Small intestine (tissue), 16 donors: Measurements from ENCODE around the gene LIPT2. TPM values are rescaled to one million over a fixed set of nuclear protein-coding genes. Genes with fewer than 3 reads are reported as not detected.
"Not testable (repeated sequence)": the region's sequence is repeated elsewhere in the genome, so short reads cannot be mapped to it uniquely, and the experiment has no call there.

Experiments
- DNase-seq, 2 donors: peaks; one replicate each; pipeline versions ENCODE4 v3.0.0 to v3.0.0-alpha.2; 2013
- FAIRE-seq: peaks from 2 replicates; lab custom pipeline; 2012; peaks lifted over from hg19 to GRCh38; lab: Jason Lieb, UNC
- H3K27ac ChIP-seq, 3 donors: one replicate each; pipeline ENCODE4 v1.5.1; 2013; ENCODE audit warnings: low read length in 2 of 3, mild to moderate bottlenecking in 2 of 3, control low read depth in 1 of 3, inconsistent platforms in 1 of 3, low read depth in 1 of 3, moderate library complexity in 1 of 3
- H3K27me3 ChIP-seq, 3 donors: one replicate each; pipeline ENCODE4 v1.6.1; 2013; ENCODE audit warnings: low read length in 3 of 3, inconsistent platforms in 1 of 3; ENCODE audit not compliant: control insufficient read depth in 3 of 3, insufficient read depth in 3 of 3
- H3K36me3 ChIP-seq, 3 donors: one replicate each; pipeline ENCODE4 v1.6.1; 2013; ENCODE audit warnings: low read length in 3 of 3, inconsistent platforms in 1 of 3, low read depth in 1 of 3, mild to moderate bottlenecking in 1 of 3, moderate library complexity in 1 of 3; ENCODE audit not compliant: control insufficient read depth in 3 of 3, insufficient read depth in 2 of 3
- H3K4me1 ChIP-seq, 3 donors: one replicate each; pipeline ENCODE4 v1.6.1; 2013; ENCODE audit warnings: low read length in 2 of 3, inconsistent platforms in 1 of 3, low read depth in 1 of 3, mild to moderate bottlenecking in 1 of 3, moderate library complexity in 1 of 3; ENCODE audit not compliant: control insufficient read depth in 3 of 3, insufficient read depth in 2 of 3
- H3K4me3 ChIP-seq, 3 donors: one replicate each; pipeline ENCODE4 v1.5.1; 2013; ENCODE audit warnings: low read length in 3 of 3, control low read depth in 1 of 3, inconsistent platforms in 1 of 3, low read depth in 1 of 3, mild to moderate bottlenecking in 1 of 3, moderate library complexity in 1 of 3
- H3K9me3 ChIP-seq, 2 donors: one replicate each; pipeline ENCODE4 v1.6.1; 2013; ENCODE audit warnings: low read depth in 1 of 2, low read length in 1 of 2; ENCODE audit not compliant: control insufficient read depth in 2 of 2, insufficient read depth in 1 of 2
- WGBS, 3 donors: extraction: QIAGEN DNeasy Blood & Tissue Kit; methylation state at CpG; one replicate each; pipeline ENCODE4 v1.1.7; 2013; 5-methylcytosine and 5-hydroxymethylcytosine counted together
- long read RNA-seq, 10 donors: transcript quantifications; one replicate each; lab custom pipeline, GENCODE V29; 2026
- polyA plus RNA-seq, 4 donors: library from polyadenylated mRNA; stranded (reverse) in 3 of 4; unstranded in 1 of 4; fragments of 200-250 nt in 3 of 4; fragments of 120-200 nt in 1 of 4; gene quantifications; one replicate each; pipeline versions ENCODE4 v1.2.1 to v1.2.3, GENCODE V29; 2013
- donor health status: healthy with polysubstance abuse.
- donor health status: control.
- donor health status: control.
- donor health status: Bipolar disorder and iron deficiency.
- donor health status: healthy.

Gene LIPT2
- 10 to 100 TPM in 1 of 4 donors, 1 to 10 TPM in 3; 4.9 to 11.1 (median 7.6) TPM for polyA plus RNA-seq
- long read RNA-seq, donor 1, transcript LIPT2-201 (2 exons, 1,018 nt): major isoform, 5 of 14 reads
- long read RNA-seq, donor 1, partial matches to known transcripts: 0 of 14 reads
- long read RNA-seq, donor 1, other reads (novel, unspliced or antisense): 8 of 14 reads
- long read RNA-seq, donor 2: 0 reads
- long read RNA-seq, donor 3, partial matches to known transcripts: 0 of 1 reads
- long read RNA-seq, donor 3, other reads (novel, unspliced or antisense): 0 of 1 reads
- long read RNA-seq, donor 4: 0 reads
- long read RNA-seq, donor 5, partial matches to known transcripts: 0 of 1 reads
- long read RNA-seq, donor 5, other reads (novel, unspliced or antisense): 0 of 1 reads
- long read RNA-seq, donor 6: 0 reads
- long read RNA-seq, donor 7: 0 reads
- long read RNA-seq, donor 8: 0 reads
- long read RNA-seq, donor 9: 0 reads
- long read RNA-seq, donor 10, partial matches to known transcripts: 0 of 3 reads
- long read RNA-seq, donor 10, other reads (novel, unspliced or antisense): 0 of 3 reads

- H3K4me1 ChIP-seq: peaks cover 0 to 8% (median 6%) of the 10 kb centered on the region in 3 donors
- DNase-seq (peak; percentile 98 to 99), FAIRE-seq (no peak)
- peaks cover 0 to 6% (median 0%) of the 10 kb centered on the region in 3 donors for H3K36me3 ChIP-seq
- WGBS, 3 donors: 1% methylated on average over 74 to 94 of the region's 94 CpGs
- peak within 1 kb of the TSS; percentile 90 to 100 (median 100) for H3K27ac ChIP-seq
- no peaks in the 10 kb centered on the region for H3K27me3 ChIP-seq
- H3K9me3 ChIP-seq: peaks cover 0 to 6% of the 10 kb centered on the region in 2 donors
- H3K4me3 ChIP-seq: peak within 1 kb of the TSS; percentile 67 to 99 (median 85)
Observed at GRCh38 chr11:74492974-74493790, at the start of gene LIPT2. Gene LIPT2 (minus strand): TSS chr11:74493724. CDS start chr11:74493703, 21 bp downstream.

DNA sequence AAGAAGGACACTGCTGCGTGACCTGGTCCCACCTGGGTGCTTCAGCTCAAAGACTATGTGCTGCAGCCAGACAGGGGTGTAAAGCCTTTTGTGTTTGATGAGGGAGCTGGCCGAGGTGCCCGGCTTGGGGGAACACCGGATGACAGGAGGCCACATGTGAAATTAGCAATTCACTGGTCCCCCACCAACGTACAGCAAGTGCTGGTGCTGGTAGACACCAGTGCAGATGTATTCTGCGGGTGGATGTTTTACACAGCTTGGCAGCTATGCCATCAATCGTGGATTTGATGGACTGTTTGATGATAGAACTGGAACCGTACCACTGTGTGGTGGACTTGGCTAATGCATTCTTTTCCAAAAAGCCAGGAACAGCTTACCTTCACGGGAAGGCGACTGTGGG, 47.9 kb upstream of the LIPT2 start:
- DNase-seq: no peak

DNA sequence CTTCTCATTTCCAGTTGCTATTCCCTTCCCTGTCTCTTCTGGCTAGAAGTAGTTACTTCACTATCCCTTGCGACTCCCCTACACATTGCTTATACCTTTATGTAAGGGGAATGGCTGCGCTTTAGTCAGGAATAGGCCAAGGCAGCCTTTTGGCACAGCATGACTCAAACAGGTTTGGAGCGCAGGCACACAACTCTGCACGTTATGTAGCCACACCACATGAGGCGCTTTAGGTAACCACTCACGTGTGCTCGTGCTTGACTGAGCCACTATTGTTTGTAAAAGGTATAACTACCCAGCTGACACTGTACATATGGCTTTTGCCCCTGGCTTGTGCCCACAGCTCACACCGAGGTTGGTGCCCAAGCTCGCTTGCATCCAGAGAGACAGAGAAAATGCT, 46.7 kb upstream of the LIPT2 start:
- WGBS, 3 donors: 94 to 97% (median 96%) methylated on average over 9 of the region's 9 CpGs
- DNase-seq (no peak), FAIRE-seq (no peak)

More for the DNA sequence above, 47.9 kb upstream of the LIPT2 start:
- no peak overlapping the region for H3K4me3 ChIP-seq
- H3K9me3 ChIP-seq: peaks cover 0 to 50% of the 10 kb centered on the region in 2 donors
- FAIRE-seq: no peak
- H3K4me1 ChIP-seq: peaks cover 0 to 5% (median 0%) of the 10 kb centered on the region in 3 donors
- H3K27me3 ChIP-seq: no peaks in the 10 kb centered on the region
- 88 to 94% (median 93%) methylated on average over 10 of the region's 10 CpGs for WGBS, 3 donors
- no peak overlapping the region for H3K27ac ChIP-seq
- H3K36me3 ChIP-seq: no peaks in the 10 kb centered on the region

DNA sequence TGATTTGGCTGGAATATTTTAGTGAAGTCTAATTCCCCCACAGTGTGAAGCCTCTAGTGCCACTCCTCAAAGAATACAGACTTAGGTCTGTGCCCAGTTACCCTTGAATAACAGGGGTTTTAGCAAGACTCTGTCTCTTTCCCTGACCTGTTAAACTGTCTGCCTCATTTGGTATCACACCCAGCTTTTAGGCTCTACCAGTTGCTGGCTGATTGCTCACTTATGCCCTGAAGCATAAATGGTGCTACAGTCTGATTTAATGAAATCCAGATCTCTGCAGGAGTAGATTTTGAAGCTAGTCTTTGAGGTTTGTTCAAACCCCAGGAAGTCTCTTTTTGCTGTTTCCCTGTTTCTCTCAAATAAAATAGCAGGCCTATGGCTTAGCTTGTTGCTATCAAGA, 45.2 kb upstream of the LIPT2 start:
- H3K4me1 ChIP-seq: peaks cover 2 to 18% (median 6%) of the 10 kb centered on the region in 3 donors
- DNase-seq (no peak), FAIRE-seq (no peak)
- no peak overlapping the region for H3K4me3 ChIP-seq
- no peaks in the 10 kb centered on the region for H3K36me3 ChIP-seq
- no peak overlapping the region for H3K27ac ChIP-seq
- peaks cover 0 to 48% of the 10 kb centered on the region in 2 donors for H3K9me3 ChIP-seq
- H3K27me3 ChIP-seq: no peaks in the 10 kb centered on the region

More for the DNA sequence above, 46.7 kb upstream of the LIPT2 start:
- Histone ChIP-seq H3K27ac (no peak overlapping the region), H3K36me3 (no peaks in the 10 kb centered on the region), H3K4me3 (no peak overlapping the region), H3K9me3 (peaks cover 0 to 58% of the 10 kb centered on the region in 2 donors), H3K4me1 (peaks cover 2 to 6% (median 4%) of the 10 kb centered on the region in 3 donors), H3K27me3 (no peaks in the 10 kb centered on the region)

DNA sequence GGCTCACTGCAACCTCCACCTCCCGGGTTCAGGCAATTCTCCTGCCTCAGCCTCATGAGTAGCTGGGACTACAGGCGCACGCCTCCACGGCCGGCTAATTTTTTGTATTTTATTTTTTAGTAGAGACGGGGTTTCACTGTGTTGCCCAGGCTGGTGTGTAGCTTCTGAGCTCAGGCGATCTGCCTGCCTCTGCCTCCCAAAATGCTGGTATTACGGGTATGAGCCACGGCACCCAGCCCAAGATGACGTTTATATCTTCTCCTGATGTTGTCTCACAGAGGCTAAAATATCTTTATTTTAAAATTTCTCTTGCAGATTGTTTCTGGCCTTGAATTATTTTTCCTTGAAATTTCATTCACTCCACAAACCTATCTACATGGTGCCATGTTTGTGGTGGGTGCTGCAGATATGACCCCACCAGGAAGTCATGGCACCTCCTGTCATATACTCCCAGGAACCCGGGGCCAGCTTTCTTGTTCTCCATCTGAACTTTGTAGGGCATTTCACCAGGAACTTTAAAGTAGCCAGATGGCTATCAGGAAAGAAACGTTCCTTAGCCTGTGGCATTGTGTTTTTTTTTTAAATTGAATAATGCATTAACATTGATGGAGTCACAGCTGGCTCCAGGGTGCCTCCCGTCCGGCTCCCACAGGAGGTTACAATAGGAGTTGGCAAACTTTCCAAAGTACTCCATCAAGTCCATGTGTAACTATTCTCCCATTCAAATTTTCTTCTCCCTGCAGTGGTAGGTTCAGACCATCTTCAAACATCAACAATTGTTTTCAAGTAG, 42.0 kb upstream of the LIPT2 start:
- 64 to 71% (median 69%) methylated on average over 14 of the region's 14 CpGs for WGBS, 3 donors
- H3K27ac ChIP-seq: peak overlapping the region; percentile 36 to 89 (median 78)
- no peak for DNase-seq

GRCh38 chr11:74534946-74535275, 41.4 kb upstream of the LIPT2 start:
- not testable (repeated sequence) for FAIRE-seq
- H3K27ac ChIP-seq: peak overlapping the region; percentile 78 to 89 (median 78)
- 20 to 61% (median 34%) methylated on average over 10 of the region's 10 CpGs for WGBS, 3 donors

More for the DNA sequence above, 42.0 kb upstream of the LIPT2 start:
- H3K4me1 ChIP-seq: peaks cover 5 to 36% (median 6%) of the 10 kb centered on the region in 3 donors
- no peaks in the 10 kb centered on the region for H3K27me3 ChIP-seq
- no peaks in the 10 kb centered on the region for H3K36me3 ChIP-seq
- H3K4me3 ChIP-seq: no peak overlapping the region
- no peak for FAIRE-seq
- peaks cover 0 to 32% of the 10 kb centered on the region in 2 donors for H3K9me3 ChIP-seq

DNA sequence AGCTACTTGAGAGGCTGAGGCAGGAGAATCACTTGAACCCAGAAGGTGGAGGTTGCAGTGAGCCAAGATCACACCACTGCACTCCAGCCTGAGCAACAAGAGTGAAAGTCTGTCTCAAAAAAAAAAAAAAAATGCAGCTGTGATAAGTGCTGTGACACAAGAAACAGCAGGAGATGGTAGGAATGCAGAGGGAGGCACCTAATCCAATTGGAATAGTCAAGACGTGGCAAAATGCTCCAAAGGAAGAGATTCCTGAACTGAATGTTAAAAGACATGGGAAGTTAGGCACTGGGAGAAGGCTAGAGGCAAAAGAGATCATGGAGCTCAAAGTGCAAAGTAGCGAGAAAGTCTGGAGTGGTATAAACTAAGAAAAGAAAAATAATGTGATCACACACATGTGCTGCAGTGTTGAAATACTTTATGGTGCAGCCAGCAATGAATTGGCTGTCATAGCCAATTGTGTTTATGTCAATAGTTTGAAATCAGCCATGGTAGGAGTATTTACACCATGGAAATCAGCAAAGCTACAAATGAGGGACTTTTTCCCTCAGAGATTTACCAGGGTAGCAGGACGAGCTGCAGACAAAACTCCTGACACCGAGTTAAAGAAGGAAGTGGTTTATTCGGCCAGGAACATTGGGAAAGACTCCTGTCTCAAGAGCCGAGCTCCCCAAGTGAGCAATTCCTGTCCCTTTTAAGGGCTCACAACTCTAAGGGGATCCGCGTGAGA, 40.9 kb upstream of the LIPT2 start:
- Histone ChIP-seq H3K36me3 (no peaks in the 10 kb centered on the region), H3K4me3 (no peak overlapping the region), H3K4me1 (peaks cover 5 to 36% (median 6%) of the 10 kb centered on the region in 3 donors), H3K27me3 (no peaks in the 10 kb centered on the region), H3K27ac (peak overlapping the region; percentile 78 to 89 (median 78)), H3K9me3 (peaks cover 0 to 29% of the 10 kb centered on the region in 2 donors)
- WGBS, 3 donors: 16 to 41% (median 30%) methylated on average over 8 of the region's 8 CpGs
- FAIRE-seq (no peak), DNase-seq (peak; percentile 64 to 69)

More at GRCh38 chr11:74534946-74535275, 41.4 kb upstream of the LIPT2 start:
- Histone ChIP-seq H3K9me3 (peaks cover 0 to 29% of the 10 kb centered on the region in 2 donors), H3K4me1 (peaks cover 5 to 36% (median 6%) of the 10 kb centered on the region in 3 donors)
- not testable (repeated sequence) for H3K27me3 ChIP-seq, H3K36me3 ChIP-seq, H3K4me3 ChIP-seq
- peak in 1 of 2 donors; percentile 54 for DNase-seq
